HG03354 (cell line): ENCODE data around the gene NOL4L.

ENCODE experiments used
- ATAC-seq: cut with Tn5 transposase; IDR thresholded peaks from one replicate; pipeline ENCODE4 v1.9.1; 2021; ENCODE audit warnings: mild to moderate bottlenecking; ENCODE audit not compliant: unreplicated experiment, poor library complexity, severe bottlenecking

The NOL4L gene

GRCh38 chr20:32585011-32585585, at the start of gene NOL4L:
NOL4L (minus strand) TSS chr20:32585333; CDS start chr20:32584890, 443 bp downstream.
- no peak for ATAC-seq

- ATAC-seq, result no peak
Measured at GRCh38 chr20:32634041-32634805, 49.1 kb upstream of the NOL4L start.

GRCh38 chr20:32632461-32633354, 47.6 kb upstream of the NOL4L start:
- ATAC-seq, result no peak

GRCh38 chr20:32631933-32632460, 46.9 kb upstream of the NOL4L start:
- ATAC-seq, result no peak

GRCh38 chr20:32629813-32630212, 44.7 kb upstream of the NOL4L start:
- ATAC-seq, result no peak

- no peak for ATAC-seq
Measured at GRCh38 chr20:32628960-32629530, 43.9 kb upstream of the NOL4L start.

GRCh38 chr20:32626859-32627636, 41.9 kb upstream of the NOL4L start:
- peak; percentile 40 for ATAC-seq

GRCh38 chr20:32626407-32626806, 41.3 kb upstream of the NOL4L start:
- ATAC-seq, result no peak

GRCh38 chr20:32625996-32626395, 40.9 kb upstream of the NOL4L start:
- ATAC-seq, result no peak

- ATAC-seq, result no peak
Measured at GRCh38 chr20:32624687-32625345, 39.7 kb upstream of the NOL4L start.

- no peak for ATAC-seq
Measured at GRCh38 chr20:32623667-32624157, 38.6 kb upstream of the NOL4L start.

- no peak for ATAC-seq
Measured at GRCh38 chr20:32622585-32623468, 37.7 kb upstream of the NOL4L start.

GRCh38 chr20:32621891-32622584, 36.9 kb upstream of the NOL4L start:
- ATAC-seq, result no peak

GRCh38 chr20:32621071-32621890, 36.1 kb upstream of the NOL4L start:
- ATAC-seq, result no peak

- no peak for ATAC-seq
Measured at GRCh38 chr20:32619586-32619985, 34.5 kb upstream of the NOL4L start.

GRCh38 chr20:32614772-32615171, 29.6 kb upstream of the NOL4L start:
- ATAC-seq, result no peak
